Measurements from ENCODE around the gene ZNF385C.

The ZNF385C gene

GRCh38 chr17:42107597-42108576, 9.6 kb upstream of the ZNF385C start:
- peak; percentile 86 to 87 for DNase-seq (ENCODE audit: low read depth in 1 of 2, low spot score in 1 of 2)

- no peak for DNase-seq (ENCODE audit: low read depth in 1 of 2, low spot score in 1 of 2)
These were observed 8.9 kb upstream of the ZNF385C start for GRCh38 chr17:42107124-42107523.

GRCh38 chr17:42106009-42106408, 7.7 kb upstream of the ZNF385C start:
- DNase-seq (ENCODE audit: low read depth in 1 of 2, low spot score in 1 of 2), result no peak

- DNase-seq (ENCODE audit: low read depth in 1 of 2, low spot score in 1 of 2), result no peak
These were observed 6.0 kb upstream of the ZNF385C start for GRCh38 chr17:42104264-42104663.

- DNase-seq (ENCODE audit: low read depth in 1 of 2, low spot score in 1 of 2), result no peak
These were observed 5.1 kb upstream of the ZNF385C start for GRCh38 chr17:42103221-42103954.

- DNase-seq (ENCODE audit: low read depth in 1 of 2, low spot score in 1 of 2), result peak in 1 of 2 donors; percentile 43
These were observed 3.4 kb upstream of the ZNF385C start for GRCh38 chr17:42101513-42102292.

GRCh38 chr17:42098730-42099399, 592 bp upstream of the ZNF385C start:
- DNase-seq (ENCODE audit: low read depth in 1 of 2, low spot score in 1 of 2), result no peak

- DNase-seq (ENCODE audit: low read depth in 1 of 2, low spot score in 1 of 2), result no peak
These were observed 1.7 kb downstream of the ZNF385C start for GRCh38 chr17:42096360-42097111.

GRCh38 chr17:42094375-42095069, 3.8 kb downstream of the ZNF385C start:
- DNase-seq (ENCODE audit: low read depth in 1 of 2, low spot score in 1 of 2), result no peak

GRCh38 chr17:42092939-42093338, 5.3 kb downstream of the ZNF385C start:
- DNase-seq (ENCODE audit: low read depth in 1 of 2, low spot score in 1 of 2), result no peak

- no peak for DNase-seq (ENCODE audit: low read depth in 1 of 2, low spot score in 1 of 2)
These were observed 7.1 kb downstream of the ZNF385C start for GRCh38 chr17:42090964-42091790.

- no peak for DNase-seq (ENCODE audit: low read depth in 1 of 2, low spot score in 1 of 2)
These were observed 9.5 kb downstream of the ZNF385C start for GRCh38 chr17:42088736-42089135.

GRCh38 chr17:42087736-42088705, 10.3 kb downstream of the ZNF385C start:
- DNase-seq (ENCODE audit: low read depth in 1 of 2, low spot score in 1 of 2), result no peak

GRCh38 chr17:42087042-42087701, 11.1 kb downstream of the ZNF385C start:
- no peak for DNase-seq (ENCODE audit: low read depth in 1 of 2, low spot score in 1 of 2)

GRCh38 chr17:42081516-42082129, 16.6 kb downstream of the ZNF385C start:
- no peak for DNase-seq (ENCODE audit: low read depth in 1 of 2, low spot score in 1 of 2)

- no peak for DNase-seq (ENCODE audit: low read depth in 1 of 2, low spot score in 1 of 2)
These were observed 18.7 kb downstream of the ZNF385C start for GRCh38 chr17:42079541-42079940.
